Calu3 (cell line): ENCODE data around the gene AVPR2. TPM values are rescaled to one million over a fixed set of nuclear protein-coding genes. Genes with fewer than 3 reads are reported as not detected.

ENCODE experiments used
- BruUV-seq: library from RNA; stranded (reverse); fragments of 400-500 nt; replicated peaks from 2 replicates; lab custom pipeline; 2021; lab: Mats Ljungman, UMichigan
- CTCF ChIA-PET: fragments of 300-600 bp; sonication (Branson Sonifier 250); formaldehyde crosslinking; loops from one replicate; lab custom pipeline; 2022; ENCODE audit warnings: antibody characterized with exemption; lab: Charles Lee
- DNase-seq: peaks from one replicate; pipeline ENCODE4 v3.0.0; 2022
- H3K27ac Mint-ChIP-seq: one replicate; pipeline ENCODE4 v1.8.0; 2022; ENCODE audit warnings: mixed read lengths; ENCODE audit not compliant: unreplicated experiment
- H3K27me3 Mint-ChIP-seq: one replicate; pipeline ENCODE4 v1.8.0; 2022; ENCODE audit warnings: mixed read lengths; ENCODE audit not compliant: unreplicated experiment
- H3K36me3 Mint-ChIP-seq: one replicate; pipeline ENCODE4 v1.8.0; 2022; ENCODE audit warnings: mild to moderate bottlenecking, moderate library complexity, mixed read lengths; ENCODE audit not compliant: insufficient read depth, unreplicated experiment
- H3K4me1 Mint-ChIP-seq: one replicate; pipeline ENCODE4 v1.8.0; 2022; ENCODE audit warnings: mild to moderate bottlenecking, low read depth, mixed read lengths; ENCODE audit not compliant: unreplicated experiment
- H3K4me3 Mint-ChIP-seq: one replicate; pipeline ENCODE4 v1.8.0; 2022; ENCODE audit warnings: mild to moderate bottlenecking, low read depth, moderate library complexity, mixed read lengths; ENCODE audit not compliant: unreplicated experiment
- H3K9me3 Mint-ChIP-seq: one replicate; pipeline ENCODE4 v1.8.0; 2022; ENCODE audit warnings: low read depth, mixed read lengths; ENCODE audit not compliant: unreplicated experiment
- CTCF ChIP-seq: fragments of 200-600 bp; IDR thresholded peaks from one replicate; pipeline ENCODE4 v1.8.0; 2022; ENCODE audit warnings: antibody characterized with exemption; ENCODE audit not compliant: unreplicated experiment
- intact Hi-C: fragments of 100-400 bp; cut with micrococcal nuclease; formaldehyde crosslinking; loops from one replicate; pipeline ENCODE4 v1.10.0; 2022; ENCODE audit not compliant: unreplicated experiment
- total RNA-seq: library from RNA; stranded (reverse); gene quantifications from 2 replicates; pipeline ENCODE4 v1.2.3, GENCODE V29; 2022

Gene AVPR2
- total RNA-seq, 1 experiment from 2014 or later: not detected

- TF ChIP-seq CTCF: no peak
- no peak overlapping the region for H3K27ac Mint-ChIP-seq
- BruUV-seq: no TSS peak
- intact Hi-C loops: no loop called here
- CTCF ChIA-PET: no interaction called here
- DNase-seq: no peak
- H3K4me3 Mint-ChIP-seq: no peak overlapping the region
- H3K9me3 Mint-ChIP-seq: no peaks in the 10 kb centered on the region
- no peaks in the 10 kb centered on the region for H3K4me1 Mint-ChIP-seq
- no peaks in the 10 kb centered on the region for H3K27me3 Mint-ChIP-seq
- peaks cover 9% of the 10 kb centered on the region for H3K36me3 Mint-ChIP-seq
Measured at GRCh38 chrX:153870288-153870690, 34.2 kb upstream of the AVPR2 start.

- peaks cover 12% of the 10 kb centered on the region for H3K36me3 Mint-ChIP-seq
- no peak for DNase-seq
- no peak for TF ChIP-seq CTCF
- H3K27ac Mint-ChIP-seq: no peak overlapping the region
- CTCF ChIA-PET: no interaction called here
- no TSS peak for BruUV-seq
- H3K9me3 Mint-ChIP-seq: no peaks in the 10 kb centered on the region
- H3K4me1 Mint-ChIP-seq: no peaks in the 10 kb centered on the region
- intact Hi-C loops: no loop called here
- H3K4me3 Mint-ChIP-seq: no peak overlapping the region
- no peaks in the 10 kb centered on the region for H3K27me3 Mint-ChIP-seq
Measured at GRCh38 chrX:153870791-153871360, 33.6 kb upstream of the AVPR2 start.

GRCh38 chrX:153871451-153871850, 33.0 kb upstream of the AVPR2 start:
- CTCF ChIA-PET: no interaction called here
- H3K4me3 Mint-ChIP-seq: no peak overlapping the region
- DNase-seq: no peak
- intact Hi-C loops: no loop called here
- H3K27ac Mint-ChIP-seq: no peak overlapping the region
- H3K9me3 Mint-ChIP-seq: no peaks in the 10 kb centered on the region
- H3K27me3 Mint-ChIP-seq: no peaks in the 10 kb centered on the region
- no peak for TF ChIP-seq CTCF
- peaks cover 7% of the 10 kb centered on the region for H3K36me3 Mint-ChIP-seq
- BruUV-seq: no TSS peak
- H3K4me1 Mint-ChIP-seq: no peaks in the 10 kb centered on the region

DNA sequence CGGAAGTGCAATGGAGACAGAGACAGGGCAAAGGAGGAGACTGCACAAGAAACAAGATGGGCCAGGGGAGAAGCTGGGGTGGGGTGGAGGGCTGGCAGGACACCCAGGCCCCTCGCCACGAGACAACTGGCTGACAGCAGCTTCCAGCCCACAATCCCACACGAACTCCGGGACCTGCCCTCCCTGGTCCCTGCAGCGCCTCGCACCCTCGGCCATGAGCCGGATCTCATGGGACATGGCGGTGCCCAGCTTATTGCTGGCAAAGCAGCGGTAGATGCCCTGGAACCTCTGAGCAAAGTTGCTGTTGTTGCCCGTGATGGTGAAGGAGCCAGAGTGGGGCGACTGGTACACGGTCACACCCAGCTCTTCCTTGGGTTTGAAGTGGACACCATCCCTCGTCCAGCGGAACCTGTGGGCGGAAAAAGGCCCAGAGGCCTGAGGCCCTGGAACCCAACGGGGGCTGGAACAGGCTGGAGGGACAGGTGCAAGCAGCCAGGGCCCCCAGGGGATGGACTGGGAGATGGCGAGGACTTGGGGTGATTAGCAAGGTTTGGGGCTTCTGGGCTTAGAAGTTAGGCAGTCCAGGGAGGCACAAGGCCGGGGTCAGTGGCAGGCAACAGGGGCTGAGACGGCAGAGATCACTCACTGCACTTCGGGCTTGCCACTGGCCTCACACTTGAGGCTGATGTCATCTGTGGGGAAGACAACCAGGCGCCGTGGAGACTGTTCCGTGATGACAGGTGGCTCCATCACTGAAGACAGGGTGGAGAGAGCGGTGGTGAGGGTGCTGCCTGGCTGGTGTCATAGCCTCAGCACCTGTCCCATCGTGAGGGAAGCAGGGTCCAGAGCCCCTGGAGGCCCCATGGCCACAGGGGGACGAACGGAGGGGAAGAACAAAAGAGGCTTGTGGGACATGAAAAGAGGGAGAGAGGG, 32.3 kb upstream of the AVPR2 start:
- Mint-ChIP-seq H3K36me3 (peaks cover 5% of the 10 kb centered on the region), H3K4me3 (no peak overlapping the region), H3K27ac (no peak overlapping the region), H3K27me3 (no peaks in the 10 kb centered on the region), H3K4me1 (no peaks in the 10 kb centered on the region), H3K9me3 (no peaks in the 10 kb centered on the region)
- BruUV-seq: no TSS peak
- intact Hi-C loops: no loop called here
- DNase-seq: no peak
- CTCF ChIA-PET: no interaction called here
- no peak for TF ChIP-seq CTCF
